Peyer's patch (tissue), 4 donors: ENCODE results near the gene SYNJ2.

Source experiments
- POLR2A ChIP-seq, 2 donors: fragments of 450-650 bp; IDR thresholded peaks; one replicate each; pipeline ENCODE4 v1.5.1; 2017; ENCODE audit warnings: antibody characterized with exemption in 2 of 2, mild to moderate bottlenecking in 2 of 2, moderate library complexity in 2 of 2
- TF ChIP-seq, protein P1 (sequence below), 6 experiments: fragments of 450-650 bp in 4 of 6; fragments of 200-600 bp in 2 of 6; sonication (generic) in 1 of 6; IDR thresholded peaks; one replicate each; pipeline ENCODE4 v1.5.1; 2017 to 2019; ENCODE audit warnings: antibody characterized with exemption in 6 of 6, mild to moderate bottlenecking in 3 of 6, moderate library complexity in 1 of 6

GRCh38 chr6:158047127-158047518, 65.5 kb downstream of the SYNJ2 start:
- no peak for TF ChIP-seq POLR2A (IDR thresholded peaks at IDR 0.05)
- TF ChIP-seq, protein P1, sequence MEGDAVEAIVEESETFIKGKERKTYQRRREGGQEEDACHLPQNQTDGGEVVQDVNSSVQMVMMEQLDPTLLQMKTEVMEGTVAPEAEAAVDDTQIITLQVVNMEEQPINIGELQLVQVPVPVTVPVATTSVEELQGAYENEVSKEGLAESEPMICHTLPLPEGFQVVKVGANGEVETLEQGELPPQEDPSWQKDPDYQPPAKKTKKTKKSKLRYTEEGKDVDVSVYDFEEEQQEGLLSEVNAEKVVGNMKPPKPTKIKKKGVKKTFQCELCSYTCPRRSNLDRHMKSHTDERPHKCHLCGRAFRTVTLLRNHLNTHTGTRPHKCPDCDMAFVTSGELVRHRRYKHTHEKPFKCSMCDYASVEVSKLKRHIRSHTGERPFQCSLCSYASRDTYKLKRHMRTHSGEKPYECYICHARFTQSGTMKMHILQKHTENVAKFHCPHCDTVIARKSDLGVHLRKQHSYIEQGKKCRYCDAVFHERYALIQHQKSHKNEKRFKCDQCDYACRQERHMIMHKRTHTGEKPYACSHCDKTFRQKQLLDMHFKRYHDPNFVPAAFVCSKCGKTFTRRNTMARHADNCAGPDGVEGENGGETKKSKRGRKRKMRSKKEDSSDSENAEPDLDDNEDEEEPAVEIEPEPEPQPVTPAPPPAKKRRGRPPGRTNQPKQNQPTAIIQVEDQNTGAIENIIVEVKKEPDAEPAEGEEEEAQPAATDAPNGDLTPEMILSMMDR (IDR thresholded peaks at IDR 0.05), result no peak
